H9 (cell line): ENCODE data around the gene BIRC7. TPM values are rescaled to one million over a fixed set of nuclear protein-coding genes. Genes with fewer than 3 reads are reported as not detected.
A peak's percentile ranks its signal among the peaks of the same experiment; 100 is the strongest.
"Not testable (repeated sequence)": the region's sequence is repeated elsewhere in the genome, so short reads cannot be mapped to it uniquely, and the experiment has no call there.

Source experiments
- DNase-seq: peaks from one replicate; pipeline ENCODE4 v3.0.0-alpha.2; 2017
- H2AFZ ChIP-seq: one replicate; pipeline ENCODE4 v1.6.1; 2013; ENCODE audit warnings: mild to moderate bottlenecking, low read length, control low read depth, moderate library complexity
- H2AK5ac ChIP-seq: 2 replicates; pipeline ENCODE4 v1.6.1; 2013; ENCODE audit warnings: low read length, control low read depth, mixed read lengths; ENCODE audit not compliant: insufficient read length
- H2BK120ac ChIP-seq: one replicate; pipeline ENCODE4 v1.6.1; 2013; ENCODE audit warnings: low read depth, mild to moderate bottlenecking, low read length, control low read depth, inconsistent platforms; ENCODE audit not compliant: poor library complexity, severe bottlenecking
- H2BK12ac ChIP-seq: 2 replicates; pipeline ENCODE4 v1.6.1; 2013; ENCODE audit warnings: low read length, control low read depth, mixed read lengths, low read depth; ENCODE audit not compliant: insufficient read length
- H2BK15ac ChIP-seq: 2 replicates; pipeline ENCODE4 v1.6.1; 2013; ENCODE audit warnings: low read depth, low read length, control low read depth
- H2BK20ac ChIP-seq: one replicate; pipeline ENCODE4 v1.6.1; 2013; ENCODE audit warnings: low read depth, mild to moderate bottlenecking, low read length, control low read depth, inconsistent platforms; ENCODE audit not compliant: poor library complexity, severe bottlenecking
- H2BK5ac ChIP-seq: 2 replicates; pipeline ENCODE4 v1.6.1; 2013; ENCODE audit warnings: low read length, control low read depth, mixed read lengths; ENCODE audit not compliant: insufficient read length
- H3K14ac ChIP-seq: 2 replicates; pipeline ENCODE4 v1.6.1; 2013; ENCODE audit warnings: low read length, control low read depth; ENCODE audit not compliant: insufficient read depth
- H3K18ac ChIP-seq: 2 replicates; pipeline ENCODE4 v1.6.1; 2013; ENCODE audit warnings: low read depth, mild to moderate bottlenecking, mixed read lengths, low read length, control low read depth; ENCODE audit not compliant: insufficient read length
- H3K23ac ChIP-seq: 2 replicates; pipeline ENCODE4 v1.6.1; 2013; ENCODE audit warnings: low read length, control low read depth, mixed read lengths, low read depth; ENCODE audit not compliant: insufficient read length
- H3K23me2 ChIP-seq: 2 replicates; pipeline ENCODE4 v1.6.1; 2013; ENCODE audit warnings: low read depth, mild to moderate bottlenecking, mixed read lengths, low read length, control low read depth; ENCODE audit not compliant: insufficient read length, poor library complexity, severe bottlenecking
- H3K27ac ChIP-seq: 2 replicates; pipeline ENCODE4 v1.5.1; 2013; ENCODE audit warnings: low read length, control low read depth, mixed read lengths, low read depth; ENCODE audit not compliant: insufficient read length
- H3K27me3 ChIP-seq: 2 replicates; pipeline ENCODE4 v1.6.1; 2013; ENCODE audit warnings: low read length, control low read depth, inconsistent platforms; ENCODE audit not compliant: insufficient read depth
- H3K4ac ChIP-seq: 2 replicates; pipeline ENCODE4 v1.6.1; 2013; ENCODE audit warnings: low read depth, mild to moderate bottlenecking, control low read depth, inconsistent platforms, low read length, moderate library complexity
- H3K4me1 ChIP-seq: 2 replicates; pipeline ENCODE4 v1.6.1; 2013; ENCODE audit warnings: low read length, control low read depth, inconsistent platforms; ENCODE audit not compliant: insufficient read depth
- H3K4me2 ChIP-seq: 2 replicates; pipeline ENCODE4 v1.6.1; 2013; ENCODE audit warnings: low read length, control low read depth, mixed read lengths; ENCODE audit not compliant: insufficient read length, insufficient read depth
- H3K56ac ChIP-seq: 2 replicates; pipeline ENCODE4 v1.6.1; 2013; ENCODE audit warnings: low read depth, mild to moderate bottlenecking, mixed read lengths, low read length, control low read depth; ENCODE audit not compliant: insufficient read length
- H3K79me1 ChIP-seq: 2 replicates; pipeline ENCODE4 v1.6.1; 2013; ENCODE audit warnings: low read depth, mild to moderate bottlenecking, moderate library complexity, low read length, control low read depth, inconsistent platforms; ENCODE audit not compliant: insufficient read depth, poor library complexity, severe bottlenecking
- H3K79me2 ChIP-seq: 2 replicates; pipeline ENCODE4 v1.6.1; 2013; ENCODE audit warnings: low read length, control low read depth, inconsistent platforms; ENCODE audit not compliant: insufficient read depth
- H3K9ac ChIP-seq: 2 replicates; pipeline ENCODE4 v1.6.1; 2013; ENCODE audit warnings: low read length, control low read depth, mixed read lengths; ENCODE audit not compliant: insufficient read length; ENCODE audit errors: extremely low read depth
- H3K9me3 ChIP-seq: one replicate; pipeline ENCODE4 v1.6.1; 2013; ENCODE audit warnings: low read depth, low read length, inconsistent platforms; ENCODE audit not compliant: control insufficient read depth
- H3T11ph ChIP-seq: one replicate; pipeline ENCODE4 v1.6.1; 2013; ENCODE audit warnings: mild to moderate bottlenecking, low read length, control low read depth, inconsistent platforms
- H4K20me1 ChIP-seq: one replicate; pipeline ENCODE4 v1.6.1; 2013; ENCODE audit not compliant: control insufficient read depth, insufficient read length, insufficient read depth
- H4K5ac ChIP-seq: 2 replicates; pipeline ENCODE4 v1.6.1; 2013; ENCODE audit warnings: low read depth, mild to moderate bottlenecking, mixed read lengths, low read length, control low read depth; ENCODE audit not compliant: insufficient read length
- H4K8ac ChIP-seq: replicated peaks from 2 replicates; pipeline ENCODE4 v1.6.1; 2013; ENCODE audit warnings: low read length, control low read depth, mixed read lengths, low read depth; ENCODE audit not compliant: insufficient read length
- H4K91ac ChIP-seq: 2 replicates; pipeline ENCODE4 v1.6.1; 2013; ENCODE audit warnings: low read depth, mild to moderate bottlenecking, moderate library complexity, mixed read lengths, low read length, control low read depth; ENCODE audit not compliant: insufficient read length
- H3K27ac Mint-ChIP-seq, 3 experiments: 2 replicates in 2 of 3; 3 replicates in 1 of 3; pipeline ENCODE4 v1.8.0; 2020 to 2021; ENCODE audit warnings: mixed read lengths in 3 of 3, mild to moderate bottlenecking in 1 of 3, moderate library complexity in 1 of 3
- H3K27me3 Mint-ChIP-seq: 2 replicates; pipeline ENCODE4 v1.8.0; 2021; ENCODE audit warnings: low read depth, mild to moderate bottlenecking, moderate library complexity, mixed read lengths
- H3K36me3 Mint-ChIP-seq, 3 experiments: 2 replicates in 2 of 3; 3 replicates in 1 of 3; pipeline ENCODE4 v1.8.0; 2020 to 2021; ENCODE audit warnings: low read depth in 3 of 3, mixed read lengths in 3 of 3; ENCODE audit not compliant: insufficient read depth in 1 of 3
- H3K4me1 Mint-ChIP-seq, 2 experiments: 2 replicates each; pipeline ENCODE4 v1.8.0; 2020; ENCODE audit warnings: mixed read lengths in 2 of 2
- H3K4me3 Mint-ChIP-seq, 2 experiments: 2 replicates in 1 of 2; 3 replicates in 1 of 2; pipeline ENCODE4 v1.8.0; 2020 to 2021; ENCODE audit warnings: mild to moderate bottlenecking in 2 of 2, mixed read lengths in 2 of 2, moderate library complexity in 1 of 2
- H3K9me3 Mint-ChIP-seq, 2 experiments: 2 replicates in 1 of 2; 3 replicates in 1 of 2; pipeline ENCODE4 v1.8.0; 2020; ENCODE audit warnings: mild to moderate bottlenecking in 2 of 2, mixed read lengths in 2 of 2, moderate library complexity in 1 of 2
- CTCF ChIP-seq: fragments of 200-600 bp; sonication (generic); conservative IDR thresholded peaks from 3 replicates; pipeline ENCODE4 v1.8.0; 2021; ENCODE audit warnings: antibody characterized with exemption, mild to moderate bottlenecking
- WGBS: extraction: QIAGEN DNeasy Blood & Tissue Kit; methylation state at CpG from one replicate; pipeline ENCODE4 v1.1.7; 2013; ENCODE audit warnings: missing lambda C conversion rate, low lambda C conversion rate, mixed read lengths; ENCODE audit not compliant: insufficient read length; ENCODE audit errors: extremely low coverage; 5-methylcytosine and 5-hydroxymethylcytosine counted together
- total RNA-seq: library from RNA; stranded (reverse); gene quantifications from 2 replicates; pipeline ENCODE4 v1.2.1, GENCODE V29; 2021

Gene BIRC7
- total RNA-seq, 1 experiment from 2014 or later = not detected

- Histone ChIP-seq H4K91ac (no peak overlapping the region), H3K27me3 (no peaks in the 10 kb centered on the region), H3K79me1 (no peaks in the 10 kb centered on the region), H2AK5ac (no peak overlapping the region), H4K5ac (no peak overlapping the region), H2BK5ac (no peak overlapping the region), H2BK20ac (no peak overlapping the region), H4K20me1 (no peaks in the 10 kb centered on the region), H3K18ac (no peak overlapping the region), H3K4ac (no peak overlapping the region), H3T11ph (no peak overlapping the region), H3K9me3 (no peaks in the 10 kb centered on the region), H3K79me2 (no peaks in the 10 kb centered on the region), H3K4me2 (no peak overlapping the region), H2AFZ (no peak overlapping the region), H4K8ac (no peak overlapping the region), H3K23me2 (peaks cover 4% of the 10 kb centered on the region), H3K23ac (no peak overlapping the region), H3K9ac (no peak overlapping the region), H2BK15ac (no peak overlapping the region), H3K4me1 (no peaks in the 10 kb centered on the region), H3K14ac (no peak overlapping the region), H2BK12ac (no peak overlapping the region), H3K56ac (no peak overlapping the region), H3K27ac (no peak overlapping the region), H2BK120ac (no peak overlapping the region)
- Mint-ChIP-seq H3K4me1 (peaks cover 8 to 36% of the 10 kb centered on the region in 2 experiments), H3K27me3 (peaks cover 35% of the 10 kb centered on the region), H3K27ac (peak overlapping the region in 1 of 3 experiments; percentile 80; a peak in 1 of 7 replicates), H3K4me3 (no peak overlapping the region), H3K9me3 (peaks cover 0 to 1% of the 10 kb centered on the region in 2 experiments; a peak in 1 of 5 replicates), H3K36me3 (no peaks in the 10 kb centered on the region)
- no peak for TF ChIP-seq CTCF
- no peak for DNase-seq
- no CpG with 5 or more reads among the region's 9 CpGs for WGBS
These were observed 14.9 kb upstream of the BIRC7 start for GRCh38 chr20:63220696-63221399.

GRCh38 chr20:63221400-63222053 is 14.2 kb upstream of the BIRC7 start:
- DNase-seq, H2BK12ac ChIP-seq, H3K27ac Mint-ChIP-seq, H2BK15ac ChIP-seq, H3K9me3 Mint-ChIP-seq, H3K27ac ChIP-seq, H2BK5ac ChIP-seq, H3K14ac ChIP-seq, H3K23ac ChIP-seq, H2AK5ac ChIP-seq, H3K4me1 ChIP-seq, H2BK120ac ChIP-seq, H2AFZ ChIP-seq, H4K91ac ChIP-seq, H3K79me2 ChIP-seq, H4K20me1 ChIP-seq, H3K18ac ChIP-seq, H3K79me1 ChIP-seq, H3K9ac ChIP-seq, H4K8ac ChIP-seq, H2BK20ac ChIP-seq, H3K4ac ChIP-seq, H4K5ac ChIP-seq, H3T11ph ChIP-seq, H3K4me3 Mint-ChIP-seq, H3K36me3 Mint-ChIP-seq, H3K27me3 ChIP-seq, H3K23me2 ChIP-seq, H3K56ac ChIP-seq, H3K4me2 ChIP-seq, H3K9me3 ChIP-seq: not testable (repeated sequence)
- Mint-ChIP-seq H3K27me3 (peaks cover 35% of the 10 kb centered on the region), H3K4me1 (peaks cover 8 to 36% of the 10 kb centered on the region in 2 experiments)
- WGBS = no CpG with 5 or more reads among the region's 12 CpGs
